GM19099 (cell line): ENCODE measurements around the gene MRPL41.

Source experiments
- POLR2A ChIP-seq: IDR thresholded peaks from 3 replicates; pipeline ENCODE4 v1.6.1; 2011; ENCODE audit warnings: low read depth; ENCODE audit not compliant: insufficient read length; ENCODE audit errors: extremely low read depth

MRPL41 gene

GRCh38 chr9:137590469-137591383, 39.0 kb downstream of the MRPL41 start, which contains the start of gene ZMYND19:
Gene ZMYND19, minus strand, starts transcription at chr9:137590512. Its CDS starts 249 bp downstream, at chr9:137590263.
- TF ChIP-seq POLR2A, result peak; percentile 57

GRCh38 chr9:137592767-137593166, 41.1 kb downstream of the MRPL41 start:
- no peak for TF ChIP-seq POLR2A

- TF ChIP-seq POLR2A, result no peak
Measured at GRCh38 chr9:137593176-137593575, 41.5 kb downstream of the MRPL41 start.

GRCh38 chr9:137598943-137599342, 47.3 kb downstream of the MRPL41 start:
- TF ChIP-seq POLR2A, result no peak
